DMS 273 (cell line): ENCODE data around the gene HOMER1.
"Not testable (repeated sequence)": the region's sequence is repeated elsewhere in the genome, so short reads cannot be mapped to it uniquely, and the experiment has no call there.

Source experiments
- DNase-seq: peaks from one replicate; lab custom pipeline; 2025; ENCODE audit not compliant: unreplicated experiment; lab: John Stamatoyannopoulos, UW

The HOMER1 gene

DNA sequence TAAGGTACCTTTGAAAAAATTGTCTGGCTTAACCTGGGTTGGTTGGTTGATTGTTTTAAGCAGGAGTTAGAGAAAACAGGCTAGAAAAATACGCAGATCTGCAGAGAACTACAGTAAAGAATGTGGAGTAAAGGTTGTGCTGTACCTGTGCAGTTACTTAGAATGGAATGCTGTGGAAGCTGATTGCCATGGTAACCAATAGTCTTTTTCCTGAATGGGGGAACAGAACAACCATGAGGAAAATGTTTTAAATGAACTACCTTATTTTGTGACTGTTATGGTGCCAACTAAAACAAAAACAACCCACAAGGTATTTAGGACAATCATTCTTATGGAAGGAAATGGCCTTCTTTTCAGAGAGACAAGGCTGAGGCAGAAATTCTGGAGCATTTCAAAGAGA is 4.8 kb upstream of the HOMER1 start:
- DNase-seq: no peak

DNA sequence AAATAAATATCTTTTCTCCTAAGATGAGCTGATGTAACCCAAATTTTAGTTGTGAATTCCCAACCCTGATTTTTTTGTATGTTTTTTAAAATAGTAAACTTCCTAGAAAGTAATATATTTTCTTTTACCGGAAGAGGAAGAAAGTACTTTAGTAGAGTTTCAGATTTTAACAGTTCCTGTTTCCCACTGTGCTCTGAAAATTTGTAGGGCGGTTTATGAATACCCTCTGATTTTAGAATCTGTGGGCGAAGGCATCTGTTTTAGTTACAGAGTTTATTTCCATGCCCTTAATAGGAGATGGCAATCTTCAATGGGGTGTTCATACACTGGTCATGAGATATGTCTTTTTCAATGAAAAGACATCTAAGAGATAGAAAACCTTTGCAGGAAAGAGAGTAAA is 3.7 kb upstream of the HOMER1 start:
- DNase-seq: no peak

DNA sequence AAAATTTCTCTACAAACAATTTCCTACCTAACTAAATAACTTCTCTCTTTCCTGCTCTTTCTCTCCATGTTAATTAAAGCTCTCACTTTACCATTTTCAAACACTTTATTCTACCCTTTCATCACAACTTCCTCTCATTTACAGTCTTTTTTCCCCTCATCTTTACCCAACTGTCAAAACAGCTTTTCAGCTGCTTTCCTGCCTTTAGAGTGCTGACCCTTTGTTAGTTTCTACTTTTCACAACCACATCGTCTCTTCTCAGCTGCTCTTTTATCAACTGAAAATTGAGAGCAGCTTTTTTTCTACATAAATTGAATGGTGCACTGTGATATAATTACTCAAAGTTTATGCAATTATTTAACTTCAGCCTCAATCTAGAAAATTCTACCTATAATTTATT is 3.1 kb upstream of the HOMER1 start:
- DNase-seq: no peak

DNA sequence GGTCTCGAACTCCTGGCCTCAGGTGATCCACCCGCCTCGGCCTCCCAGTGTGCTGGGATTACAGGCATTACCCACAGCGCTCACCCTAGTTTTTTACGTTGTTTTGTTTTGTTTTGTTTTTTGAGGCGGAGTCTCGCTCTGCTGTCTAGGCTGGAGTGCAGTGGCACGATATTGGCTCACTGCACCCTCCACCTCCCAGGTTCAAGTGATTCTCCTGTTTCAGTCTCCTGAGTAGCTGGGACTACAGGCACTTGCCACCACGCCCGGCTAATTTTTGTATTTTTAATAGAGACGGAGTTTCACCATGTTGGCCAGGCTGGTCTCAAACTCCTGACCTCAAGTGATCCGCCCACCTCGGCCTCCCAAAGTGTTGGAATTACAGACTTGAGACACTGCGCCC is 2.4 kb upstream of the HOMER1 start:
- not testable (repeated sequence) for DNase-seq

DNA sequence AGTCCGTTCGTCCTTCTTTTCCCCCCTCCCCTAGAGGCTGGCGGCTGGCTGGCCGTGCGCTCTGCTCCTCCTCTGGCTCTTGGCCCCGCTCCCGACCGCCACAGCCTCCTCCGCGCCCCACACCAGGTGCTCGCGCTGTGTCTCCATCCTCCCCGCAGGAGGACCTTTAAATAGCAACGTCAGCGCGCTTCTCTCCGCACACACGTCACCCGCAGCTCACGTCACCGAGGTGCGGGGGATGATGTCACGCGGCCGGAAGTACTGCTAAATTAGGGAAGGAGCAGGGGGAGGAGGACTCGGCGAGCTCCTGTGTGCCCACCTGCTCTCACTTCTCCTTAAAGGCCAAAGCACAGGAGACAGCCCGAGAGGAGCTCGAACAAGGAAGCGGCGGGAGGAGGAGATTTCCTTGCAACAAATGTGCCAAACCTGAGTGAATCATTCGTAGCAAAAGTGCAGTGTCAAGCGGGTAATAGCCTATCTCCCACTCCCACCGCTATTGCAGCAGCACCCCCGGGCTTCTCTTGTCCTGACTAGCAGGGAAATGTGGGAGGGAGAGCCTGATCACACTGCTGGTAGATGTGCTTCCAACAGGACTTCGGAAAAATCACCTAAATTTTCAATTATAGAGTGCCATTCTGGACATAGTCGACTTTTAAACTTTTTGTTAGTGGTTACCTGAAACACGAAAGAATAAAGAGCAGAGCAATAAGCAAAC is 614 bp upstream of the HOMER1 start:
- peak; percentile 96 for DNase-seq

DNA sequence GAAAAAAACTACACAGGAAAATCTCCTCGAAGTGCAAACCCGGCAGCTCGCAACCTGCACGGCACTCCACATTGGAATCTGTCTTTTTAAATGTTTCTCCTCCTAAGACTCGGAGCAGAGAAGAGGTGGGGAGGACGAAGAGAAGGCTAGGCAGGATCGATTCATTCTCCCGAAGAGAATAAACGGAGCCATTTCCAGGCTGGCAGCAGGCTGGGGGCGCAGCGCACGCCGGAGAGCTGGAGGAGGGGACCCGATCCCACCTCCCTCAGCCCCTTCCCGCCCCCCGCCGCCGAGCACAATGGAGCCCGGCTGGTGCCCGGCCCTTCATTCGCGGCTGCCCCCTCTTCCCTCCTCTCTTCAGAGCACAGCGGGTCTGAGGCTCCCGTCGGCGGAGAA is 628 bp downstream of the HOMER1 start:
- DNase-seq: peak; percentile 77

DNA sequence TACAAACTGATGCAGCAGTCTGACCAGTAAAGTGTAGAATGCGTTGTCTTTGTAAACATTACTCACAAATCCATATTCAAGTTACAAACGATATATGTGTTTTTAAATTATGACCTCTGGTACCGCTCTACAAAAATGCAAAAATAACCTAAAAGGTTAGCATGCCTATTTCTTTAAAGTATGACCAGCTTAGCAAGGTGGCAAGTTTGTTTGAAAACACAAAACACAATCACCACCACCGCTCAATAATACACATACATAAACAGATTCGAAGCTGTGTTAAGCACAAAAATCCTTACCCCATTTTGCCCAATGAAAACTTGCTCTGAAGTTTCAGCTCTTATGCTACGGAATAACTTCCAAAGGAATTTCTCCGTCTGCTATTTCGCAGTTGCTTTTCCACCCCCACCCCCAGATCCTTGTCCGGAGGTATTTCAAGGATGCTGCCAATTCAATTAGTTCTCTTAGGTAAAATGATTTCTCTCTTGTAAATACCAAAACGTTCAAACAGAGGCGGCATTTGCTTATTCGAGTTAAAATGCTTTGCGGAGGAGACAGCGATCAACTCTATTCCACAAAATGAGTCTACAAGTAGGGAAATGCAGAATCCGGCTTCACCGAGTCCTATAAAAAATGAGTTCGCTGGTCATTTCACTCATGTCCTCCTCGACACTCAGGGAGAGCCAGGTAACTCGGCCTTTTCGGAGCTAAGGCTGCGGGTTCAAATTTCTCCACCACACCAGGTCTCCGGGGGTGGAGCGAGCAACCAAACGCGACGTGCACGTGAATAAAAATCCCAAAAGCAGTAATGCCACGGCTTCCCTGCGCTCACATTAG is 1.2 kb downstream of the HOMER1 start:
- peak; percentile 52 for DNase-seq

DNA sequence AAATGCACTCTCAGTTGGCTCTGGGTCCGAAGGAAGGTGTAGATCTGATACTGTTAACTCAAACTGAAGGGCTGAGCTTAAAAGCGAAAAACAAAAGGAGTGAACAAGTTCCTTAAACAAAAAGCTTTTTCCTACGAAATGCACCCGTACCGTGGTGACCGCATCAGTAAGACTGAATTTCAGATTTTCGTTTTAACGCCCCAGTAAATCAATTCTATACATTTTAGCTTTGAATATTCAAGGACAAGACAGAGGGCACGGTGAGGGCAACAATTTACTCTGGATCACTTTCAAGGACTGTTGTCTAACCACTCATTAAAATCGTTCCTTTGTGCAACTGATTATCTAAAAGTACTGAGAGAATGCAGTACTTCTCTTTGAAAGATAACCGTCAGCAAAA is 1.9 kb downstream of the HOMER1 start:
- peak; percentile 21 for DNase-seq

DNA sequence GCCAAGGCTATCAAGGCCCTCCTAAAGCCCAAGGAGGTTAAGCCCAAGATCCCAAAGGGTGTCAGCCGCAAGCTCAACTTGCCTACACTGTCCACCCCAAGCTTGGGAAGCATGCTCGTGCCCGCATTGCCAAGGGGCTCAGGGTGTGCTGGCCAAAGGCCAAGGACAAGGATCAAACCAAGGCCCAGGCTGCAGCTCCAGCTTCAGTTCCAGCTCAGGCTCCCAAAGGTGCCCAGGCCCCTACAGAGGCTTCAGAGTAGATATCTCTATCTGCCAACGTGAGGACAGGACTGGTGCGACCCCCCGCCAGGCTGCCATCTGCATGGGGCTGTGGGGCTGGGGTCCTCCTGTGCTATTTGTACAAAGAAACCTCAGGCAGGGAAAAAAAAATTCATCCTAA is 3.3 kb downstream of the HOMER1 start:
- DNase-seq: peak; percentile 48

DNA sequence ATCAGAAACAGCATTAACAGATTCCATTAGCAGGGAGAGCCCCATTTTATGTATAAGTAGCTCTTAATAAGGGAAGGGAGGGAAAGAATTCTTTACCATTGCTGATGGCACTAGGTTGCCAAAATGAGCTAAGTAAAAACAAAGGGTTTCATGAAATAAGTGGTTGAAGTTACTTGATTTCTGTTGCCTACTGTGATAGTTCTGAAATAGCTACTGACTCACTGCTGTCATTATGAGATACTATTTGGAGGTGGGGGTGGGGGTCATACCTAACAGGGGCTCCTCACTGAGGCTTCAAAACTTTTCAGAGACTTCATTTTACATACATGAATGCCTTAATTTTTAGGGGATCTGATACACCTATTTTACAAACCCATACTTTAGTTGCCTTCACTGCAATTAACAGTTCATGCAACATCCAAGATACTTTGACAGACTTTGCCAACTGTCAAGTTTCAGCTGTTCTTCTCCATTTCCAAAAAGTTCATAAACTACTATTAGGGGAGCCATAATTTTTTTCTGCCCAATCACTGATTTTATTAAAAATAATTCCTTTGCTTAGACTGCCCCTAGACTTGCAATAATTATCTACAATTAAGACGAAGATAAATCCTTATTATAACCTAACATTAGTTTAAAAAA is 4.6 kb downstream of the HOMER1 start:
- DNase-seq: no peak

DNA sequence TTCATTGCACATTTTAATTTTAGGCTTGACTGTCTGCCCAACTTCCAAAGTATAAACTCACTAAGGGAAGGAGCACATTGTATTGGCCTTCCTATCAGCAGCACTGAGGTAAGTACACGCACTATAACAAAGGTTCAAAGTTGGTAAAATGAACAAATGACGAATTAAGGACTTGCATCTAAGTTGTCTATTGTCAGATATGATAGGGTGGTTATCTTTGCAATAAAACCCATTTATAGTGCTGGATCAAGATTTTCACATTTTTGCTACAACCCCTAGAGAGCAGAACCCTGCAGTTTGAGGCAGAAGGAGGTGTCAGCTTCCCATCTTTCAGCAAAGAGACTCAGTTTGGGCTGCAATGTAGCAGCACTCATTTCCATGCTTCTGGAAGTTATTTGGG is 5.1 kb downstream of the HOMER1 start:
- DNase-seq: no peak

DNA sequence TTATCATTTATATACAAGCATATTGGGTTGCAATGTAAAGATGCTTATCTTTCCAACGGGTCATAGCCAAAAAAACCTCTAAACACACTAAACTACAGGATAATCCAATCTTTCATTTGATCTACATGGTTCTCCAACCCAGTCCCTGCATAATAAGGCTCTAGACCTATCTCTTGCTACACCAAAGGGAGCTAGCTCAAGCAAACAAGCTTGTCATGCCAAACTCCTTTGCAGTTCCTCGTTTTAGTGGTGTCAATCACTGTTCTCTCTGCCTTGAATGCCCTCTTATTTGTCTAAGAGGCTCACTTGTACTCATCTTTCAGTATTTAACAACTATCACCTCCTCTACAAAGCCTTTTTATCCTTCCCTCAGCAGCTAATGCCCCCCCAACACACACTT is 5.6 kb downstream of the HOMER1 start:
- peak; percentile 59 for DNase-seq

DNA sequence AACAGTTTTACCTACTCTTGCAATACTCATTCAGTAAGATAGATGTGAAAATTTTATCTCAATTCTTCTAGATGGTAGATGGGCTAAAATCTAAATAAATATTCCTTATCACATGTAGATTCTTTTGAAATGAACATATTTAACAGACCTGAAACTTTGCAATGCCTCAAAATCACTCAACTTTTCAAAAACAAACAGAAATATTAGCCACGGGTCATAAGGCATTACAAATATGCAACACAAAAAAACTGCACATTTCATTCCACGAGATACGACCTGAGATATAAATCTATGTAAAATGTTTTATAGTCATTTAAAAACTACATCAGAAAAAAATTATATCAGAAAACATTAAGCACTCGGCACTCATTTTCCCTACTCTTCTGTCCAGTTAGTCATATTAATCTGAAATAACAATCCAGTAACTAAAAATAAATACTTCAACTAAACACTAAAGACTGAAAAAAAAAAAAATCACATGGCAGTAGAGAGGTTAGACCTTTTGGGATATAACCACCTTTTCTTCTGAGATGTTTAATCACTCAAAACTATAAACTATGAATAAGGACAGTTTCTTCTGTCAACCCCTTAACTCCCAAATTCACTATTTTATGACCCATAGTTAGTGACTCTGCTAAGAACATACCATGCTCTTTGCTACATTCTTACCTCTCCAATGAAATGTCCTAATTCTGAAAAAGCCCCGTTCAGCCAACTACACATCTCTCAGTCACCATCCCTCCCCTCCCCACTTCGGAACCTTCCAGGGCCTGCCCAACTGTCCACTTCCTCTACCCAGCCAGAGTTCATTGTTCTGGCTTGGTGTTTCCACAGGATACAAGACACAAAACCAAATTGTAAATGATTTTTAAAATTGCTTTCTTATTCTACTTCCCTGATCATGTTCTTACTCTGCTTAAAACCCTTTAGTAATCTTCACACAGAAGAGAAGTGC is 6.4 kb downstream of the HOMER1 start:
- no peak for DNase-seq

DNA sequence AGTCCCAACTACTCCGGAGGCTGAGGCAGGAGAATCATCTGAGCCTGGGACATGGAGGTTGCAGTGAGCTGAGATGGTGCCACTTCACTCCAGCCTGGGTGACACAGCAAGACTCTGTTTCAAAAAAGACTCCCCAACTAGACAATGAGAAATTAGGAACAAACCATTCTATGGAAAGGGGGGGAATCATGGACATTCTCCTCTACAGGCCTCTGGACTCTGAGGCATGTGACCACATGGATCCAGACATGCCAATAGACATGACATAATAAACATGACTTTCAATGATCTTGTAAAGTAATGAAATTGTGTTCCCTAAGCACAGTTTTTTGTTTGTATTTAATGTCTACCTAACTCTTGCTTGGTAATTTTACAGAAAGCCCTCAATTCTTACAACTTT is 8.8 kb downstream of the HOMER1 start:
- peak; percentile 11 for DNase-seq

DNA sequence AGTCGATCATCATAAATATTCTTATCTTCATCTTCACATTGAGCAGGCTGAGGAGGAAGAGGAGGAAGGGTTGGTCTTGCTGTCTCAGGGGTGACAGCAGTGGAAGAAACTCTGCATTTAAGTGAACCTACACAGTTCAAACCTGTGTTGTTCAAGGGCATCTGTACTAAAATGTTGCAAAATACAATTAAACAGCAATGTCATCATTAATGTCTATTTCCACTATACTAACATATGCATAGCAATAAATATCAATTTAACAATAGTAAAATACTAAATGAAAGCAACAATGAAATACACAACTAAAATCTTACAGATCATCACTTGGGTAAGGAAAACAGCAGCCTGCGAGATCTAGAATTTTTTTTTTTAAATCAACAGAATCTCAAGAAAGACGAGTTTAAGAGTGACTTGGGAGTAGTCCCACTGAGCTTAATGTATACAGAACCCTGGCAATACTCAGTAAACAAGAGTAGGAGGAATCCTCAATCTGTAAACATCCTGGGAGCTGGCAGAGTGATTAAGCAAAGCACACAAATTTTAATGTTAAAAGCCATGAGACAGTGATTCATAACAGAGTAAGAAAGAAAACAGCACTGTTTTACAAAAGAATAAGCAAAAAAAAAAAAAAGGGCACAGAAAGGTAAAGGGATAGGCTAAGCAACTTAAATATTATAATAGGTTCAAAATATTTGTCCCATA is 10.0 kb downstream of the HOMER1 start:
- DNase-seq: no peak

DNA sequence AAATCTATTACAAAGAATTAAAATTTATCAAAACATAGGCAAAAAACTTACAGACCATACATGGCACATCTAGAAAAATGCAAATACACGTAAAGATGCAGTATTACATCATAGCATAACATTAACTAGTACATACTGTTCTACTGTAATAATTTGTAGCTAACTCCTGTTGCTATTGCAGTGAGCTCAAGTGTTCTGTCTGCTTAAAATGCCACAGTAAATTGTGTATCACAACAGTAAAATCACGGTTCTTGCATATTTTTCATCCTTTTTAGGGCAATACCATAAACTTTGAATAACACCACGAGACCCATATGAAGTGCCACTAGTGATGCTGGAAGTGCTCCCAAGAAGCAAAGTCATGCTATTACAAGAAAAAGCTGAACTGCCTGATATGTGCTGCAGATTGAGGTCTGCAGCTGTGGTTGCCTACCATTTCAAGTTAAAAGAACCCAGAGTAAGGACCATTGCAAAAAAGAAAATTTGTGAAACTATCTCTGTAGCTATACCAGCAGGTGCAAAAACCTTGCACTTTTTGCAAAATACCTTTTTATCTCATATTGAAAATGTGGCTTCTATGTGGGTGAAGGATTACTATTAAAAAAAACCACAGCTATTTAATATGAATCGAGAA is 14.2 kb downstream of the HOMER1 start:
- DNase-seq: no peak

DNA sequence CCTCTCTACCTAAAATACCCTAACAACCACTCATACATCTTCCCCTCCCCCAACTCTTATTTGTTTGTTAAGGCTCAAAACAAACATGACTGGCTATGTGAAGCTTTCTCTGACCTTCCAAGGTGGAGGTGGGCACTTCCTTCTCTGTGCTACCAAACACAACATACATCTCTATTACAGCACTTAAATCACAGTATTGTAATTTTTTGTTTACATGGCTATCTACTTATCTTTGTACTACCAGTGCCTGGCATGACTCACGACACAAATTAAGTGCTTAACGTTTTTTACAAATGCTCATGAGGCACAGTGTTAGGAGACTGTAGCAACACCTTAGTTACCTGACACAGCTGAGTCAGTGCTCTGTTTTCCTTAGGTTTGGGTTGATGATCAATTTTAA is 18.6 kb downstream of the HOMER1 start:
- no peak for DNase-seq

DNA sequence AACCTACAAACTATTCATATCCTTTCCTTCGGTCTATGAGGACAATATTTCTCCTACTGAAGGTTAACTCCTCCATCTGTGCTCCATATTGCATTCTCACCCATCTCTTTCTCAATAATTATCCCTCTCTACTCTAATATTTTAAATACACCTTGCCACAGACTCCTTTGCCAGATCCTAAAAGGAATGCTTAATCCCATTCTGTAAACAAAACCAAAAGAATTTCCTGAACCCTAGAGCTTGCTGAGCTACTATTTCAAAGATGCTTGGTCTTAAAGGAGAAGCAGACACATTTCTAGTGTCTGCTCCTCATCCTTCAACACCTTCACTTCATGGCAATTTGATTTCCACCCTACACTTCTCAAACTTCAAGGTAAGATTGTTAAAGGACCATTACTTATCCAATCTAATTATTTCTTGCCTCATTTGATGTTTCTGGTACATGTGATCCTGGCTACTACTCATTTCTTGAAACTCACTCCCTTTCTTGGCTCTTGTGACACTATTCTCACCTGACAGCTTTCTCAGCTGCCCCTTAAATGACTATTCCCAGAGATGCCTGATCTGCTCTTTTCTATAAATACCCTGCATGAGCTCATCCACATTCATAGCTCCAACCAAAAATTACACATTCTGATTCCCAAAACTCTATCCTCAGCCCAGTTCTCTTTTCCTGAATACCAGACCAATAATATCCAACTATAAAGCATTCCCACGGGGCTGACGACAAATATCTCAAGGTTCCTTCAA is 20.2 kb downstream of the HOMER1 start:
- no peak for DNase-seq

DNA sequence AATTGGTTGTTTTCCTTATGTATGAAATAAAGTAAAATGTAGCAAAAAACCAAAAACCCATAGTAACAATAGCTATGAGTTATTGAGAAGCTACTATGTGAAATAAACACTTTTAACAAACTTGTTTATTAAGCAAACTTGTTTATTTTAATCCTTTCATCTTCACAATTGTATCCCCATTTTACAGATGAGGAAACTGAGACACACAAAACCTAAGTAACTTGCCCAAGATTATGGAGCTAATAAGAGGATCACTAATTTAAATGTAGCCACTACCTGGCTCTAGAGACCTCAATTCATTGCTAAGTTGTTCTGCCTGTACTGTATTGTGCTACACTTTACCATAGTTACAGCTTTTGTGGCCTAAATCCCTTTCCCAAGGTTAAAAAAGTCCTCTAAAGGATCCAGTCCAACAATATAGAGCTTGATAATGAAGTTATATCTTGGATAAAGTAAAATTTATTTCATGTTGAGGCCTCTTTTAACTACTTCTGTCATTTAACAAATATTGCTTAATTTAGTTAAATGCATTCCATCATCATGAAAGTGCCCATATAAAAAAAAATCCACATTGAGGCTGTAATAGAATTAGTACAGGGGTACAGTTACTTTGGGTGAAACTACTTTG is 22.1 kb downstream of the HOMER1 start:
- no peak for DNase-seq
